Measurements from ENCODE around the gene FRMD8. TPM values are rescaled to one million over a fixed set of nuclear protein-coding genes. Genes with fewer than 3 reads are reported as not detected.

Gene FRMD8
- total and polyA plus RNA-seq, 9 of the 15 experiments (the other 6 are each of a cell fraction or from before 2014, with no cell fraction given) = 4.5 to 54.5 (median 15.8) TPM

DNA sequence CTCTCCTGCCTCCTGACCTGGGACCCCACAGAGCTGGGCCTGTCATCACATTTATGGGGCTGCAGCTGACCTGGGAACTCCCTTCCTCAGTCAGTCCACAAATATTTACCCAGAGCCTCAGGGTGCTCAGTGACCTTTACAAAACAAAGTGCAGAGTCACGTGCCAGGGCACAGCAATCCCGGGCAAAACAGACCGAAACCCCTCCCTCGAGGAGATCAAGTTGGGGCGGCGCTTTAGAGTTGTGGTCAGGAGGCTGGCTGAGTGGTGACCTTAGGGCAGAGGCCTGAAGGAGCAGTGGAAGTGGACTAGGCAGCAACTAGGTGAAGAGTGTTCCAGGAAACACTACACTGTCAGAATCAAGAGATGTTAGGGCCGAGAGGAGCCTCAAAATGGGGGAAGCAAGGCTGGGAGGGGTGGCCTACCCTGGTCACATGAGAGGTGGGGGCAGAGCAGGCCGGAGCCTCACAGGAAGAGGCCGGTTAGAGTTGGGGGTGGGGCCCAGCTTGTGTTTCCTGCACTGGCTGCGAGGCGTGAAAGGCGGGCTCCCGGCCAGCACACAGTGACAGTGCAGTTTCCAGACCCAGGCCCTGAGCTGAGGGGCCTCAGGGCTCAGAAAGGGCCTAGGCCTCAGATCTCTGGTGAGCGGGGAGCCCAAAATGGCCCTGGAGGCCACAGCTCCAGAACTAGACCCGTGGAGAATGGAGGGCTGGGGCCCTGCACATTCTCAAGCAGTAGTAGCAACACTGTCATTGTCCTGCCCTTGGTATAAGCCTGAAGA, 32.4 kb downstream of the FRMD8 start (continued):
- TF ChIP-seq, protein P1, sequence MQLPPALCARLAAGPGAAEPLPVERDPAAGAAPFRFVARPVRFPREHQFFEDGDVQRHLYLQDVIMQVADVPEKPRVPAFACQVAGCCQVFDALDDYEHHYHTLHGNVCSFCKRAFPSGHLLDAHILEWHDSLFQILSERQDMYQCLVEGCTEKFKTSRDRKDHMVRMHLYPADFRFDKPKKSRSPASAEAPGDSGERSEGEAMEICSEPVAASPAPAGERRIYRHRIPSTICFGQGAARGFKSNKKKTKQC (CRISPR knock-in tag; IDR thresholded peaks at IDR 0.05) = peak; percentile 80; the same call in 1 of the 2 replicates
- TF ChIP-seq, protein P2, sequence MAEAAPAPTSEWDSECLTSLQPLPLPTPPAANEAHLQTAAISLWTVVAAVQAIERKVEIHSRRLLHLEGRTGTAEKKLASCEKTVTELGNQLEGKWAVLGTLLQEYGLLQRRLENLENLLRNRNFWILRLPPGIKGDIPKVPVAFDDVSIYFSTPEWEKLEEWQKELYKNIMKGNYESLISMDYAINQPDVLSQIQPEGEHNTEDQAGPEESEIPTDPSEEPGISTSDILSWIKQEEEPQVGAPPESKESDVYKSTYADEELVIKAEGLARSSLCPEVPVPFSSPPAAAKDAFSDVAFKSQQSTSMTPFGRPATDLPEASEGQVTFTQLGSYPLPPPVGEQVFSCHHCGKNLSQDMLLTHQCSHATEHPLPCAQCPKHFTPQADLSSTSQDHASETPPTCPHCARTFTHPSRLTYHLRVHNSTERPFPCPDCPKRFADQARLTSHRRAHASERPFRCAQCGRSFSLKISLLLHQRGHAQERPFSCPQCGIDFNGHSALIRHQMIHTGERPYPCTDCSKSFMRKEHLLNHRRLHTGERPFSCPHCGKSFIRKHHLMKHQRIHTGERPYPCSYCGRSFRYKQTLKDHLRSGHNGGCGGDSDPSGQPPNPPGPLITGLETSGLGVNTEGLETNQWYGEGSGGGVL (CRISPR knock-in tag; IDR thresholded peaks at IDR 0.05) = no peak
- TF ChIP-seq, protein P3, sequence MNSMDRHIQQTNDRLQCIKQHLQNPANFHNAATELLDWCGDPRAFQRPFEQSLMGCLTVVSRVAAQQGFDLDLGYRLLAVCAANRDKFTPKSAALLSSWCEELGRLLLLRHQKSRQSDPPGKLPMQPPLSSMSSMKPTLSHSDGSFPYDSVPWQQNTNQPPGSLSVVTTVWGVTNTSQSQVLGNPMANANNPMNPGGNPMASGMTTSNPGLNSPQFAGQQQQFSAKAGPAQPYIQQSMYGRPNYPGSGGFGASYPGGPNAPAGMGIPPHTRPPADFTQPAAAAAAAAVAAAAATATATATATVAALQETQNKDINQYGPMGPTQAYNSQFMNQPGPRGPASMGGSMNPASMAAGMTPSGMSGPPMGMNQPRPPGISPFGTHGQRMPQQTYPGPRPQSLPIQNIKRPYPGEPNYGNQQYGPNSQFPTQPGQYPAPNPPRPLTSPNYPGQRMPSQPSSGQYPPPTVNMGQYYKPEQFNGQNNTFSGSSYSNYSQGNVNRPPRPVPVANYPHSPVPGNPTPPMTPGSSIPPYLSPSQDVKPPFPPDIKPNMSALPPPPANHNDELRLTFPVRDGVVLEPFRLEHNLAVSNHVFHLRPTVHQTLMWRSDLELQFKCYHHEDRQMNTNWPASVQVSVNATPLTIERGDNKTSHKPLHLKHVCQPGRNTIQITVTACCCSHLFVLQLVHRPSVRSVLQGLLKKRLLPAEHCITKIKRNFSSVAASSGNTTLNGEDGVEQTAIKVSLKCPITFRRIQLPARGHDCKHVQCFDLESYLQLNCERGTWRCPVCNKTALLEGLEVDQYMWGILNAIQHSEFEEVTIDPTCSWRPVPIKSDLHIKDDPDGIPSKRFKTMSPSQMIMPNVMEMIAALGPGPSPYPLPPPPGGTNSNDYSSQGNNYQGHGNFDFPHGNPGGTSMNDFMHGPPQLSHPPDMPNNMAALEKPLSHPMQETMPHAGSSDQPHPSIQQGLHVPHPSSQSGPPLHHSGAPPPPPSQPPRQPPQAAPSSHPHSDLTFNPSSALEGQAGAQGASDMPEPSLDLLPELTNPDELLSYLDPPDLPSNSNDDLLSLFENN (IDR thresholded peaks at IDR 0.05; ENCODE audit: low read depth in 2 of 2, low read length in 2 of 2) = no peak; a peak in 1 of 4 replicates
- no peak for TF ChIP-seq SETDB1 (IDR thresholded peaks at IDR 0.05; ENCODE audit: low read length)
- no peak for TF ChIP-seq BCL6 (CRISPR knock-in tag; IDR thresholded peaks at IDR 0.05)
- TF ChIP-seq SP1 (CRISPR knock-in tag; IDR thresholded peaks at IDR 0.05) = peak; percentile 91
- TF ChIP-seq, protein P4, sequence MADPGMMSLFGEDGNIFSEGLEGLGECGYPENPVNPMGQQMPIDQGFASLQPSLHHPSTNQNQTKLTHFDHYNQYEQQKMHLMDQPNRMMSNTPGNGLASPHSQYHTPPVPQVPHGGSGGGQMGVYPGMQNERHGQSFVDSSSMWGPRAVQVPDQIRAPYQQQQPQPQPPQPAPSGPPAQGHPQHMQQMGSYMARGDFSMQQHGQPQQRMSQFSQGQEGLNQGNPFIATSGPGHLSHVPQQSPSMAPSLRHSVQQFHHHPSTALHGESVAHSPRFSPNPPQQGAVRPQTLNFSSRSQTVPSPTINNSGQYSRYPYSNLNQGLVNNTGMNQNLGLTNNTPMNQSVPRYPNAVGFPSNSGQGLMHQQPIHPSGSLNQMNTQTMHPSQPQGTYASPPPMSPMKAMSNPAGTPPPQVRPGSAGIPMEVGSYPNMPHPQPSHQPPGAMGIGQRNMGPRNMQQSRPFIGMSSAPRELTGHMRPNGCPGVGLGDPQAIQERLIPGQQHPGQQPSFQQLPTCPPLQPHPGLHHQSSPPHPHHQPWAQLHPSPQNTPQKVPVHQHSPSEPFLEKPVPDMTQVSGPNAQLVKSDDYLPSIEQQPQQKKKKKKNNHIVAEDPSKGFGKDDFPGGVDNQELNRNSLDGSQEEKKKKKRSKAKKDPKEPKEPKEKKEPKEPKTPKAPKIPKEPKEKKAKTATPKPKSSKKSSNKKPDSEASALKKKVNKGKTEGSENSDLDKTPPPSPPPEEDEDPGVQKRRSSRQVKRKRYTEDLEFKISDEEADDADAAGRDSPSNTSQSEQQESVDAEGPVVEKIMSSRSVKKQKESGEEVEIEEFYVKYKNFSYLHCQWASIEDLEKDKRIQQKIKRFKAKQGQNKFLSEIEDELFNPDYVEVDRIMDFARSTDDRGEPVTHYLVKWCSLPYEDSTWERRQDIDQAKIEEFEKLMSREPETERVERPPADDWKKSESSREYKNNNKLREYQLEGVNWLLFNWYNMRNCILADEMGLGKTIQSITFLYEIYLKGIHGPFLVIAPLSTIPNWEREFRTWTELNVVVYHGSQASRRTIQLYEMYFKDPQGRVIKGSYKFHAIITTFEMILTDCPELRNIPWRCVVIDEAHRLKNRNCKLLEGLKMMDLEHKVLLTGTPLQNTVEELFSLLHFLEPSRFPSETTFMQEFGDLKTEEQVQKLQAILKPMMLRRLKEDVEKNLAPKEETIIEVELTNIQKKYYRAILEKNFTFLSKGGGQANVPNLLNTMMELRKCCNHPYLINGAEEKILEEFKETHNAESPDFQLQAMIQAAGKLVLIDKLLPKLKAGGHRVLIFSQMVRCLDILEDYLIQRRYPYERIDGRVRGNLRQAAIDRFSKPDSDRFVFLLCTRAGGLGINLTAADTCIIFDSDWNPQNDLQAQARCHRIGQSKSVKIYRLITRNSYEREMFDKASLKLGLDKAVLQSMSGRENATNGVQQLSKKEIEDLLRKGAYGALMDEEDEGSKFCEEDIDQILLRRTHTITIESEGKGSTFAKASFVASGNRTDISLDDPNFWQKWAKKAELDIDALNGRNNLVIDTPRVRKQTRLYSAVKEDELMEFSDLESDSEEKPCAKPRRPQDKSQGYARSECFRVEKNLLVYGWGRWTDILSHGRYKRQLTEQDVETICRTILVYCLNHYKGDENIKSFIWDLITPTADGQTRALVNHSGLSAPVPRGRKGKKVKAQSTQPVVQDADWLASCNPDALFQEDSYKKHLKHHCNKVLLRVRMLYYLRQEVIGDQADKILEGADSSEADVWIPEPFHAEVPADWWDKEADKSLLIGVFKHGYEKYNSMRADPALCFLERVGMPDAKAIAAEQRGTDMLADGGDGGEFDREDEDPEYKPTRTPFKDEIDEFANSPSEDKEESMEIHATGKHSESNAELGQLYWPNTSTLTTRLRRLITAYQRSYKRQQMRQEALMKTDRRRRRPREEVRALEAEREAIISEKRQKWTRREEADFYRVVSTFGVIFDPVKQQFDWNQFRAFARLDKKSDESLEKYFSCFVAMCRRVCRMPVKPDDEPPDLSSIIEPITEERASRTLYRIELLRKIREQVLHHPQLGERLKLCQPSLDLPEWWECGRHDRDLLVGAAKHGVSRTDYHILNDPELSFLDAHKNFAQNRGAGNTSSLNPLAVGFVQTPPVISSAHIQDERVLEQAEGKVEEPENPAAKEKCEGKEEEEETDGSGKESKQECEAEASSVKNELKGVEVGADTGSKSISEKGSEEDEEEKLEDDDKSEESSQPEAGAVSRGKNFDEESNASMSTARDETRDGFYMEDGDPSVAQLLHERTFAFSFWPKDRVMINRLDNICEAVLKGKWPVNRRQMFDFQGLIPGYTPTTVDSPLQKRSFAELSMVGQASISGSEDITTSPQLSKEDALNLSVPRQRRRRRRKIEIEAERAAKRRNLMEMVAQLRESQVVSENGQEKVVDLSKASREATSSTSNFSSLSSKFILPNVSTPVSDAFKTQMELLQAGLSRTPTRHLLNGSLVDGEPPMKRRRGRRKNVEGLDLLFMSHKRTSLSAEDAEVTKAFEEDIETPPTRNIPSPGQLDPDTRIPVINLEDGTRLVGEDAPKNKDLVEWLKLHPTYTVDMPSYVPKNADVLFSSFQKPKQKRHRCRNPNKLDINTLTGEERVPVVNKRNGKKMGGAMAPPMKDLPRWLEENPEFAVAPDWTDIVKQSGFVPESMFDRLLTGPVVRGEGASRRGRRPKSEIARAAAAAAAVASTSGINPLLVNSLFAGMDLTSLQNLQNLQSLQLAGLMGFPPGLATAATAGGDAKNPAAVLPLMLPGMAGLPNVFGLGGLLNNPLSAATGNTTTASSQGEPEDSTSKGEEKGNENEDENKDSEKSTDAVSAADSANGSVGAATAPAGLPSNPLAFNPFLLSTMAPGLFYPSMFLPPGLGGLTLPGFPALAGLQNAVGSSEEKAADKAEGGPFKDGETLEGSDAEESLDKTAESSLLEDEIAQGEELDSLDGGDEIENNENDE (IDR thresholded peaks at IDR 0.05; ENCODE audit: low read depth, low read length) = peak; percentile 15
- no peak for TF ChIP-seq RBM17 (IDR thresholded peaks at IDR 0.05; ENCODE audit: borderline replicate concordance, low read depth, low read length)

All from K562 (cell line).